ENCODE data around the gene EEF1A1.
"Not testable (repeated sequence)": the region's sequence is repeated elsewhere in the genome, so short reads cannot be mapped to it uniquely, and the experiment has no call there.

EEF1A1 gene

GRCh38 chr6:73520688-73521350 lies at the start of gene EEF1A1:
TSS of gene EEF1A1 (minus strand) at chr6:73521032. CDS start at chr6:73520026, 1,006 bp downstream.
- peak; percentile 99 for DNase-seq

GRCh38 chr6:73569121-73569520 lies 48.3 kb upstream of the EEF1A1 start:
- DNase-seq = no peak

GRCh38 chr6:73566954-73567591 lies 46.2 kb upstream of the EEF1A1 start:
- peak; percentile 10 for DNase-seq

- not testable (repeated sequence) for DNase-seq
Observed at GRCh38 chr6:73566486-73566871, 45.6 kb upstream of the EEF1A1 start.

GRCh38 chr6:73565767-73566485 lies 45.1 kb upstream of the EEF1A1 start:
- DNase-seq = no peak

GRCh38 chr6:73564578-73565345 lies 43.9 kb upstream of the EEF1A1 start:
- DNase-seq = no peak

- no peak for DNase-seq
Observed at GRCh38 chr6:73562558-73562957, 41.7 kb upstream of the EEF1A1 start.

GRCh38 chr6:73560853-73561407 lies 40.1 kb upstream of the EEF1A1 start:
- DNase-seq = no peak

GRCh38 chr6:73560182-73560732 lies 39.4 kb upstream of the EEF1A1 start:
- DNase-seq = no peak

- not testable (repeated sequence) for DNase-seq
Observed at GRCh38 chr6:73559399-73559794, 38.6 kb upstream of the EEF1A1 start.

GRCh38 chr6:73558624-73559398 lies 38.0 kb upstream of the EEF1A1 start:
- no peak for DNase-seq

GRCh38 chr6:73556836-73557235 lies 36.0 kb upstream of the EEF1A1 start:
- no peak for DNase-seq

GRCh38 chr6:73555380-73555949 lies 34.6 kb upstream of the EEF1A1 start:
- DNase-seq = not testable (repeated sequence)

GRCh38 chr6:73551115-73551514 lies 30.3 kb upstream of the EEF1A1 start:
- DNase-seq = not testable (repeated sequence)

GRCh38 chr6:73548458-73549446 lies 27.9 kb upstream of the EEF1A1 start:
- no peak for DNase-seq

GRCh38 chr6:73547036-73547435 lies 26.2 kb upstream of the EEF1A1 start:
- no peak for DNase-seq

GRCh38 chr6:73542891-73543290 lies 22.1 kb upstream of the EEF1A1 start:
- DNase-seq = no peak

- not testable (repeated sequence) for DNase-seq
Observed at GRCh38 chr6:73542481-73542880, 21.6 kb upstream of the EEF1A1 start.

GRCh38 chr6:73538116-73538779 lies 17.4 kb upstream of the EEF1A1 start:
- DNase-seq = no peak

Data from T1000 (cell line).